NCI-H1436 treated with DMSO at 0.1 percent for 48 hours (cell line): ENCODE results near the gene DNAJC28.
A peak's percentile ranks its signal among the peaks of the same experiment; 100 is the strongest.
"Not testable (repeated sequence)": the region's sequence is repeated elsewhere in the genome, so short reads cannot be mapped to it uniquely, and the experiment has no call there.

Experiments used
- DNase-seq: peaks from one replicate; lab custom pipeline; 2025; lab: John Stamatoyannopoulos, UW

DNAJC28 gene, protein sequence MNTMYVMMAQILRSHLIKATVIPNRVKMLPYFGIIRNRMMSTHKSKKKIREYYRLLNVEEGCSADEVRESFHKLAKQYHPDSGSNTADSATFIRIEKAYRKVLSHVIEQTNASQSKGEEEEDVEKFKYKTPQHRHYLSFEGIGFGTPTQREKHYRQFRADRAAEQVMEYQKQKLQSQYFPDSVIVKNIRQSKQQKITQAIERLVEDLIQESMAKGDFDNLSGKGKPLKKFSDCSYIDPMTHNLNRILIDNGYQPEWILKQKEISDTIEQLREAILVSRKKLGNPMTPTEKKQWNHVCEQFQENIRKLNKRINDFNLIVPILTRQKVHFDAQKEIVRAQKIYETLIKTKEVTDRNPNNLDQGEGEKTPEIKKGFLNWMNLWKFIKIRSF

DNA sequence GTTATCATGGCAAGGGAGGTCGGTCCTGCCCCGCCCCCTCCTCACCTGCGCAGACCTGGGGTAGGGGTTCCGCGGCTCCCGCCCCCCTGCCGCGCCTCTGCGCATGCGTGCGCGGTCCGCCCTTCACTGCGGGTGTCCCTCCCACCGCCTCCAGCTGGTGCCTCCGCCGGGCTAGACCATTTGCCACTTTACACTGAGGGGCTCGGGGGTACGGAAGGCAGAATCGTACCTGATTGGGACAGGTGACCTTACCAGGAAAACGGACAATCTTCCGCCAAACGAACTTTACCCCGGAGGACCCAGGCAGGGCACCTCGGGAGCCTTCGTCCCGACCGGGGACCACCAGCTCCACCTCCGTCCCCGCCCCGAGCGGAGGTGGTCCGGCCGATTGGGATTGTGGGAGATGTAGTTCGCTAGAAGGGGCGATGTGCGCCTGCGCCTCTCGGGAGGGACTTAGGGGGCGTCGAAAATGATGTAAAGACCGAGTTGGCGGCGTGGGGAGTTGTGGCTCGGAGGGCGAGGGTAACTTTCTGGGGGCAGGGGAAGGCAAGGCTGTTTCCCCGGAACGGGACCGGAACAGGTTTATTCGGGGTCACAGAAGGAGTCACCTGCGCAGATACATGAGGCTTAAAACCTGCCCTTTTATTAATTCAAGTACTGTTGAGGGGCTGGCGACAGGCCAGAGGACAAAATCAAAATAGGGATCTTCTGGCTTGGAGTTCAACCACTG is at the start of gene DNAJC28:
Gene DNAJC28 (minus strand): TSS at position 344 of the 730 bp plus-strand sequence. CDS start 2,323 bp downstream, outside the sequence.
- DNase-seq: peak; percentile 45

DNA sequence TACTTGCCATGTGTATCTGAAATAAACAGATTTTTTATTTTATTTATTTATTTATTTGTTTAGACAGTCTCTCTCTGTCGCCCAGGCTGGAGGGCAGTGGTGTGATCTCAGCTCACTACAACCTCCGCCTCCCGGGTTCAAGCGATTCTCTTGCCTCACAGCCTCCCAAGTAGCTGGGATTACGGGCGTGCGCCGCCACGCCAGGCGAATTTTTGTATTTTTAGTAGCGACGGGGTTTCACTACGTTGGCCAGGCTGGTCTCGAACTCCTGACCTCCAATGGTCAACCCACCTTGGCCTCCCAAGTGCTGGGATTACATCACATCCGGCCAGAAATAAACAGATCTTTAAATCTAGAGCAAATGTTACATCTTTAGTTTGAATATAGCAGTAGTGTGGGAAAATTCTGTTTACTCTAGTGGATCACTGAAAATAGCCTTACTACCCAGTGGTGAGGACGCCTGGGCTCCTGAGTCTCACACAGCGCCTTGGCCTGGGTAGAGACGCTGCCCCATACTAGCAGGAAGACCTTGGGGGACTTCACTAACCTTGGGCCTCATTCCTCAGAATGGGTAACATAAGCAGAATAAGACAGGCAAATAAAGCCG is 49.7 kb upstream of the DNAJC28 start:
- no peak for DNase-seq

- no peak for DNase-seq
Measured at GRCh38 chr21:33540711-33541104, 49.2 kb upstream of the DNAJC28 start.

- no peak for DNase-seq
Measured at GRCh38 chr21:33539616-33540015, 48.1 kb upstream of the DNAJC28 start.

- no peak for DNase-seq
Measured at GRCh38 chr21:33537212-33537611, 45.7 kb upstream of the DNAJC28 start.

- no peak for DNase-seq
Measured at GRCh38 chr21:33531007-33531406, 39.5 kb upstream of the DNAJC28 start.

GRCh38 chr21:33522953-33523349 is 31.4 kb upstream of the DNAJC28 start:
- no peak for DNase-seq

DNA sequence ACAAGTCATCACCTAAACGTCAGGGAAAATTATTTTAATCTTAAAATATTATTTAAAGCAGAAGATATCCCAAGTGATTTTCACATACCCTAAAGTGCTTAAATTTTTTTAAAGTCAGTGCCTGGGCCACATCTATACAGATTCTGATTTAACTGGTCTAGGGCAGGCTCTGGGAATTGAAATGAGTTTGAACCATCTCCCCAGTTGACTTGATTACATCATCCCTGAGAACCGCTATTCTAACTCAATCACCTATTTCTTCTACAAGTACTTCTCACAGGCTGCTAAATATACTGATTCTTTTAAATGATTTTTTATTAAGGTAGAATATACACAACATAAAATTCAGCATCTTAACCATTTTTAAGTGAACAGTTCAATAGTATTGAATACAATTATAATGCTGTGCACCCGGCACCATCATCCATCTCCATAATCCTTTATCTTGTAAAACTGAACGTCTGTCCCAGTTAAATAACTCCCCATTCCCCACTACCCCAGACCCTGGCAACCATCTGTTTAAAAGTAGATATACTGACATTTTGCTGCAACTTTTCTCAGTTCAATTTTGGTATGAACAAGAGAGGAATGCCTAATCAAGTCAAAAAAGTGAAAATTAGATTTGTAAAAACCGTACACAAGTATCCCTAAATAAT is 30.9 kb upstream of the DNAJC28 start:
- DNase-seq: no peak

DNA sequence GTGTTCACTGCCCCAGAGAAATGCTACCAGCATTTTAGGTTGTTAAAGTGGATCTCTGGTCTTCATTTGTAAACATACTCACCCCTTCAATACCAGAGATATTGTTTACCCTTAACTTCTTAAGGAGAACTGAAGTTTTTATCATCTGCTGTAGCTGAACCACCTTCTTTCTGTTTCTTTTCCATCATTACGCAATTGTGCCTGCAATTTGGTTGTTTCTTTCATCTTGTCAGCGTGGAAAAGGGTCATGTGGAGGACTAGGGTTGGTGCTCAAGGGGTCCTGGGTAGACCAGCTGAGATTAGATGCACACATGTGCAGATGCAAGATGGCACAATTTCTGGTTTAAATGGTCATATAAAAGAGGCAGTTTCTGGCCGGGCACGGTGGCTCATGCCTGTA is 27.4 kb upstream of the DNAJC28 start:
- DNase-seq: no peak

DNA sequence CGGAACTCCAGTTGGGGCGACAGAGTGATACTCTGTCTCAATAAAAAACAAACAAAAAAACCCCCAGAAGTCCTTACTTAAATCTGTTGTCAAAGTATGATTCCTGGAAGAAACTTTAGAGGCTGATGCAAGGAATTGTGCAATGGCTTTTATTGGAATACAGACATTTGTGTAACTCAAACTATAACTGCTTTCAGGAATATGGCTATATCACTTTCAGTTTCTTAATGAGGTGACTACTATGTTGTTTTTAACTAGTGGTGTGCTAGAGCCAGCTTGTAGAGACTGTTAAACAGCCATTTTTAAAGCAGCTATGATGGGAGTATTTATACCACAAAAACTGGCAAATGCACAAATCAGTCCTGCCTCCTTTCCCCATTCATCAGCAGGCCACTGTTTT is 22.7 kb upstream of the DNAJC28 start:
- no peak for DNase-seq

DNA sequence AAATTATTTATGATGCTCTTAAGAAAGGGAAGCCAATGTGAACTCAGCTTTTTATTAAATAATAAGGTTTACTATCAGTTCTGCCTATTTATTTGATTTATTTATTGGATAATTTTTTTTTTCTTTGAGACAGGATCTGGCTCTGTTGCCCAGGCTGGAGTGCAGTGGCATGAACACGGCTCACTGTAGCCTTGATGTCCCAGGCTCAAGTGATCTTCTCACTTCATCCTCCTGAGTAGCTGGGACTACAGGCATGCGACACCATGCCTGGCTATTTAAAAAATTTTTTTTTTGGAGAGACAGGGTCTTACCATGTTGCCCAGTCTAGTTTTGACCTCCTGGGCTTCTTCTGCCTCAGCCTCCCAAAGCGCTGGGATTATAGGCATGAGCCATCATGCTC is 21.0 kb upstream of the DNAJC28 start:
- DNase-seq: no peak

GRCh38 chr21:33511639-33512038 is 20.1 kb upstream of the DNAJC28 start:
- DNase-seq: no peak

DNA sequence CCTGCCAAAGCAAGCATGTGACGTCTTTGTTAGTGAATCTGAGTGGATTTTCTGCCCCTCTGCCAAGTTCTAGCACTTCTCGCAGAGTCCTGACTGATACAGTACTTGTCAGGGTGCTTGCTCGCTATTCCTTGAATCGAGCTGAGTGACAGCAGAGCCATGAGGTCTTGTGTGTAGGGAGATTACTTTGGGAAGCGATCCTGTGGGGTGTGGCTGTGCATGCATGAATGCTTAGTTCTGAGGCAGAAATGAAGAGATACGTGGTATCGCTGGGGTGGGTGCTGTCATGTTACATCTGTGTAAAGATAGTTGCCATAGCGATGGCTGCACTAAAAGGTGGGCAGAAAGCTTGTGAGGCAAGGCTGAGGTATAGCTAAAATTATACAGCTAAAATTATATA is 19.3 kb upstream of the DNAJC28 start:
- no peak for DNase-seq

- not testable (repeated sequence) for DNase-seq
Measured at GRCh38 chr21:33507003-33507402, 15.5 kb upstream of the DNAJC28 start.

DNA sequence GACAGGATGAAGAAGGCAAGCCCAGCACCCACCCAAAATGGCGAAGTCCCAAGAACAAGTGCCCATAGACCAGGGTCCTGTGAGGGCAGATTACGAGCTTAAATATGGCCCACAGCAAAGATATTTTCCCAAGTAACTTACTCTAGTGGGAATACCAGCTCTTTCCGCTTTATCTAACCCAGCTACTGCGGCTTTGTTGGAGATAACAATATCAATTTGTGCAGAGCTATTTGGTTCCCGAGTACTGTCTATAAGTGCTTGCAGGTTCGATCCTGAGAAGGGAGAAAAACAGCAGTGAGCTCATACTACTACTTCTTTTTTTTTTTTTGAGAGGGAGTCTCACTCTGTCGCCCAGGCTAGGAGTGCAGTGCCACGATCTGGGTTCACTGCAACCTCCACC is 14.3 kb upstream of the DNAJC28 start:
- DNase-seq: no peak

DNA sequence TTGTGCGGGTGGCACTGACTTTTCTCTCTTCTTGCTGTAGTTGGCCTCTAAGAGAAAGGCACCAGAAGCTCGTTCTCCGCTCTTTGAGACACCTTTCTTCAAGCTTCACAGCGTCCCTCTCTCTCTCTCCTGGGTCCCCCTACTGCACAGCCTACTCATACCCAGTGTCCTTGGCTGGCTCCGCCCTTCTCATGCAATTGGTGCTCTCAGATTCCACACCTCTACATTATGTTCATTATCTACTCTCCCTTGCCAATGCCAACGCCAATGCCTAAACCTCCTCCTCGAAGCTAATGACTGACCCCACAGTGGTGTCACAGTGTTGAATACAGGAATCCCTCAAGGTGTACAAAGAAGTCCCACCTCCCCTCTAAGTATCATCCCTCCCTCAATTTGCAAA is 4.8 kb upstream of the DNAJC28 start:
- DNase-seq: no peak

DNA sequence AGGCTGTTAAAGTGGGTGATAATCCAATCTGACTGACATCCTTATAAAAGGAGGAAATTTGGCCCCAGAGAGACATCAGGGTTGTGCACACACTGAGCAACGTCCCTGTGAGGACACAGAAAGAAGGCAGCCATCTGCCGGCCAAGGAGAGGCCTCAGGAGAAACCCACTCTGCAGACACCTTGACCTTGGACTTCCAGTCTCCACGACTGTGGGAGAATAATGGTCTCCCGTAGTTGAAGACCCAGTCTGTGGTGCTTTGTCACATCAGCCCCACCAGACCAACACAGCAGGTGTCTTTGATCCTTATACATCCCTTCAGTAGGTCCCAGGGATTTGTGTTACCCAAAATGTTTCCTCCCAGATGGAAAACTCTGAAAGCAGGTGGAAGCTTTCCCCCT is 4.2 kb upstream of the DNAJC28 start:
- no peak for DNase-seq

- DNase-seq: no peak
Measured at GRCh38 chr21:33493756-33494155, 2.2 kb upstream of the DNAJC28 start.

DNA sequence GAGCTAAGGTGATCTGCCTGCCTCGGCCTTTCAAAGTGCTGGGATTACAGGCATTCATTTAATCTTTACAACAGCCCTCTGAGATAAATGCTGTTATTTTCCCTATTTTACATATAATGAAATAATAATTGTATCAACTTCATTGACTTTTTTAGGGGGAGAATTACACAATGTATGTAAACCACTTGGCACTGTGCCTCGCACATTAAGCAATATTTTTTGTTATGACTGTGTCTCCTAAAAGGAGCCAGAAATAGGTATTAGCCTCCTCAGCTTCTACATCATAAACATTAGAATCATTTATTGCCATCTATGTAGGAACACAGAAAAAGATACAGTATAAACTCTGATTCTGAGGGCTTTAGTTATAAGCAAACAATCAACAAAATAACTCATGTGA is 1.1 kb upstream of the DNAJC28 start:
- no peak for DNase-seq

DNA sequence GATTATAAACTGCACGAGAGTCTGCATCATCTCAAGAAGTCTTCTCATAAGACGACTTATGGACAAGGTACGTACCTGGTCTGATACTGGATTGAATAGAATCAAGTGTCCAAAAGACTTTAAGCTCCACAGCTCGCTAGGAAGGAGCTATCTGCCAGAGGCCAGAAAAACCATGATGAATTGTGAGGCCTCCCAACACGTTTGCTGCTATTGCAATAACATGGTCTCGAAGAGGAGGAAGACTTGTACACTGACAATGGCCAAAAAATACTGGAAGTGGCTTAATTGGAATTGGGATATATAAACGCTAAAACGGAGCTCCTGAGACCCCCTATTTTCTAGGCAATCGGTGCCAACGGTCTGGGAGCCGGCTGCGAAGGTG is 534 bp downstream of the DNAJC28 start:
- no peak for DNase-seq

DNA sequence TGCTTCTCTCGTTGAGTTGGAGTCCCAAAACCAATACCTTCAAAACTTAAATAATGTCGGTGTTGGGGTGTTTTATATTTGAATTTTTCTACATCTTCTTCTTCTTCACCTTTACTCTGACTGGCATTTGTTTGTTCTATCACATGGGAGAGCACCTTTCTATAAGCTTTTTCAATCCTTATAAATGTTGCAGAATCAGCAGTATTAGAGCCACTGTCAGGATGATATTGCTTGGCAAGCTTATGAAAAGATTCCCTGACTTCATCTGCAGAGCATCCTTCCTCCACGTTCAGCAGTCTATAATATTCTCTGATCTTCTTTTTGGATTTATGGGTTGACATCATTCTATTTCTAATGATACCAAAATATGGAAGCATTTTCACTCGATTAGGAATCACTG is 2.6 kb downstream of the DNAJC28 start:
- DNase-seq: no peak

- DNase-seq: no peak
Measured at GRCh38 chr21:33487996-33488395, 3.5 kb downstream of the DNAJC28 start.
